H1 (cell line): ENCODE measurements around the gene PI4KB. TPM values are rescaled to one million over a fixed set of nuclear protein-coding genes. Genes with fewer than 3 reads are reported as not detected.

Experiments
- CTCF ChIA-PET: fragments of 300-600 bp; sonication (Branson Sonifier 250); formaldehyde crosslinking; loops from one replicate; lab custom pipeline; 2021; ENCODE audit not compliant: partially characterized antibody; lab: Charles Lee
- POLR2A ChIA-PET: fragments of 300-600 bp; sonication (Branson Sonifier 250); formaldehyde crosslinking; loops from one replicate; lab custom pipeline; 2021; ENCODE audit warnings: inconsistent platforms; ENCODE audit not compliant: partially characterized antibody; lab: Charles Lee
- DNase-seq, 2 experiments: peaks; one replicate each; pipeline versions ENCODE4 v3.0.0 to v3.0.0-alpha.2; 2010 to 2022; ENCODE audit warnings: low spot score in 2 of 2, low read depth in 1 of 2, mixed read lengths in 1 of 2
- FAIRE-seq: peaks from 2 replicates; lab custom pipeline; 2011; peaks lifted over from hg19 to GRCh38; lab: Jason Lieb, UNC
- H2AFZ ChIP-seq: 2 replicates; pipeline ENCODE4 v1.8.1; 2012; ENCODE audit warnings: low read length, inconsistent platforms
- H2AK5ac ChIP-seq: 2 replicates; pipeline ENCODE4 v1.6.1; 2013; ENCODE audit warnings: low read depth, low read length
- H2BK120ac ChIP-seq: replicated peaks from 2 replicates; pipeline ENCODE3; 2013; ENCODE audit warnings: low read depth, low read length, inconsistent platforms
- H2BK12ac ChIP-seq: 2 replicates; pipeline ENCODE4 v1.6.1; 2013; ENCODE audit warnings: low read depth, low read length
- H2BK15ac ChIP-seq: 2 replicates; pipeline ENCODE4 v1.6.1; 2013; ENCODE audit warnings: low read length
- H2BK20ac ChIP-seq: 2 replicates; pipeline ENCODE4 v1.6.1; 2013; ENCODE audit warnings: low read length
- H2BK5ac ChIP-seq: 2 replicates; pipeline ENCODE4 v1.6.1; 2013; ENCODE audit warnings: low read depth, low read length
- H3K14ac ChIP-seq: 2 replicates; pipeline ENCODE4 v1.6.1; 2013; ENCODE audit warnings: inconsistent platforms; ENCODE audit not compliant: insufficient read length
- H3K18ac ChIP-seq: 2 replicates; pipeline ENCODE4 v1.6.1; 2013; ENCODE audit warnings: low read length; ENCODE audit errors: extremely low read depth
- H3K23ac ChIP-seq: 2 replicates; pipeline ENCODE4 v1.6.1; 2013; ENCODE audit warnings: inconsistent platforms; ENCODE audit not compliant: insufficient read length
- H3K23me2 ChIP-seq: 2 replicates; pipeline ENCODE4 v1.6.1; 2013; ENCODE audit warnings: low read depth, low read length
- H3K27ac ChIP-seq: 2 replicates; pipeline ENCODE4 v1.6.1; 2011; ENCODE audit warnings: low read depth, low read length, inconsistent platforms
- H3K27me3 ChIP-seq, 4 experiments: replicated peaks in 1 of 4; 1 replicate in 1 of 4; 2 replicates in 3 of 4; pipeline versions ENCODE4 v1.6.1 to v1.8.1; 2011 to 2013; ENCODE audit warnings: low read length in 3 of 4, mild to moderate bottlenecking in 3 of 4, inconsistent platforms in 2 of 4, mixed read lengths in 2 of 4, moderate library complexity in 1 of 4; ENCODE audit not compliant: control insufficient read depth in 3 of 4, insufficient read depth in 3 of 4; ENCODE audit errors: extremely low read depth in 1 of 4
- H3K36me3 ChIP-seq, 4 experiments: 2 replicates each; pipeline versions ENCODE4 v1.6.1 to v1.8.1; 2011 to 2013; ENCODE audit warnings: mild to moderate bottlenecking in 4 of 4, low read length in 3 of 4, moderate library complexity in 2 of 4, control low read depth in 1 of 4, inconsistent platforms in 1 of 4; ENCODE audit not compliant: insufficient read depth in 4 of 4, control insufficient read depth in 2 of 4
- H3K4ac ChIP-seq: replicated peaks from 2 replicates; pipeline ENCODE3; 2013; ENCODE audit warnings: low read length, low read depth, mixed read lengths, inconsistent platforms; ENCODE audit not compliant: insufficient read length
- H3K4me1 ChIP-seq, 4 experiments: replicated peaks in 1 of 4; 1 replicate in 1 of 4; 2 replicates in 3 of 4; pipeline versions ENCODE4 v1.6.1 to v1.8.1; 2011 to 2013; ENCODE audit warnings: low read length in 3 of 4, inconsistent platforms in 2 of 4, mixed read lengths in 1 of 4; ENCODE audit not compliant: insufficient read depth in 4 of 4, control insufficient read depth in 3 of 4
- H3K4me2 ChIP-seq, 2 experiments: 2 replicates each; pipeline versions ENCODE4 v1.6.1 to v1.8.1; 2011 to 2013; ENCODE audit warnings: low read depth in 2 of 2, low read length in 2 of 2, control low read depth in 1 of 2, inconsistent platforms in 1 of 2, mild to moderate bottlenecking in 1 of 2; ENCODE audit not compliant: insufficient read depth in 1 of 2
- H3K4me3 ChIP-seq, 4 experiments: fragments of 200-600, 300-600 bp in 1 of 4; sonication (generic), shearing (Covaris generic), sonication (Bioruptor Twin) in 1 of 4; 2 replicates each; pipeline versions ENCODE4 v1.5.1 to v1.8.1; 2011 to 2016; ENCODE audit warnings: low read length in 4 of 4, low read depth in 3 of 4, control low read depth in 2 of 4, inconsistent platforms in 2 of 4, mild to moderate bottlenecking in 2 of 4, mixed read lengths in 1 of 4, moderate library complexity in 1 of 4; ENCODE audit not compliant: insufficient read depth in 2 of 4; ENCODE audit errors: extremely low read depth in 1 of 4
- H3K56ac ChIP-seq: replicated peaks from 2 replicates; pipeline ENCODE3; 2013; ENCODE audit warnings: low read depth, mild to moderate bottlenecking, mixed read lengths, low read length, inconsistent platforms; ENCODE audit not compliant: insufficient read length
- H3K79me1 ChIP-seq: 2 replicates; pipeline ENCODE4 v1.6.1; 2013; ENCODE audit warnings: low read depth, low read length, control low read depth
- H3K79me2 ChIP-seq, 2 experiments: 2 replicates each; pipeline versions ENCODE4 v1.6.1 to v1.8.1; 2012 to 2013; ENCODE audit warnings: low read length in 2 of 2, mild to moderate bottlenecking in 2 of 2, inconsistent platforms in 1 of 2; ENCODE audit not compliant: insufficient read depth in 2 of 2, control insufficient read depth in 1 of 2
- H3K9ac ChIP-seq, 4 experiments: replicated peaks in 1 of 4; 1 replicate in 1 of 4; 2 replicates in 3 of 4; pipeline versions ENCODE4 v1.6.1 to v1.8.1; 2011 to 2013; ENCODE audit warnings: low read depth in 3 of 4, low read length in 3 of 4, control low read depth in 2 of 4, mild to moderate bottlenecking in 2 of 4, moderate library complexity in 2 of 4, inconsistent platforms in 1 of 4; ENCODE audit errors: extremely low read depth in 1 of 4
- H3K9me3 ChIP-seq, 2 experiments: 2 replicates each; pipeline versions ENCODE4 v1.6.1 to v1.8.1; 2012 to 2013; ENCODE audit warnings: mild to moderate bottlenecking in 2 of 2, moderate library complexity in 2 of 2, control low read depth in 1 of 2, inconsistent platforms in 1 of 2, low read depth in 1 of 2, low read length in 1 of 2, mixed read lengths in 1 of 2; ENCODE audit not compliant: insufficient read depth in 2 of 2
- H4K20me1 ChIP-seq, 2 experiments: replicated peaks in 1 of 2; 2 replicates each; pipeline versions ENCODE3 to v1.8.1; 2011 to 2013; ENCODE audit warnings: inconsistent platforms in 2 of 2, low read length in 2 of 2, mild to moderate bottlenecking in 1 of 2; ENCODE audit not compliant: insufficient read depth in 2 of 2, control insufficient read depth in 1 of 2
- H4K5ac ChIP-seq: 2 replicates; pipeline ENCODE4 v1.6.1; 2013; ENCODE audit warnings: low read length, low read depth, mixed read lengths, inconsistent platforms; ENCODE audit not compliant: insufficient read length
- H4K8ac ChIP-seq: 2 replicates; pipeline ENCODE4 v1.8.0; 2013; ENCODE audit warnings: mild to moderate bottlenecking, moderate library complexity, low read length, inconsistent platforms; ENCODE audit not compliant: insufficient read depth; ENCODE audit errors: extremely low read depth
- H4K91ac ChIP-seq: replicated peaks from 2 replicates; pipeline ENCODE3; 2013; ENCODE audit warnings: low read length, mixed read lengths, inconsistent platforms; ENCODE audit not compliant: insufficient read length
- CEBPB ChIP-seq: IDR thresholded peaks from 2 replicates; pipeline ENCODE4 v1.6.1; 2012; ENCODE audit warnings: low read depth, low read length
- CTBP2 ChIP-seq: IDR thresholded peaks from 2 replicates; pipeline ENCODE4 v1.7.0; 2011; ENCODE audit warnings: borderline replicate concordance, mild to moderate bottlenecking, moderate library complexity, mixed read lengths, low read length; ENCODE audit not compliant: insufficient read depth, insufficient read length
- HDAC2 ChIP-seq, 2 experiments: fragments of 300-600 bp in 1 of 2; sonication (generic) in 1 of 2; IDR thresholded peaks; 2 replicates each; pipeline ENCODE4 v1.6.1; 2011 to 2012; ENCODE audit warnings: low read depth in 2 of 2, low read length in 2 of 2, mild to moderate bottlenecking in 2 of 2, moderate library complexity in 2 of 2, borderline replicate concordance in 1 of 2, inconsistent platforms in 1 of 2
- RFX5 ChIP-seq: IDR thresholded peaks from 2 replicates; pipeline ENCODE4 v1.6.1; 2011; ENCODE audit warnings: low read depth, low read length, improper control_type of control experiment, borderline replicate concordance
- RXRA ChIP-seq: IDR thresholded peaks from 2 replicates; pipeline ENCODE4 v1.6.1; 2011; ENCODE audit warnings: low read depth, mild to moderate bottlenecking, low read length, moderate library complexity; ENCODE audit not compliant: insufficient read depth
- SP4 ChIP-seq: IDR thresholded peaks from 2 replicates; pipeline ENCODE4 v1.6.1; 2012; ENCODE audit warnings: low read length, inconsistent platforms
- TEAD4 ChIP-seq: IDR thresholded peaks from 2 replicates; pipeline ENCODE4 v1.6.1; 2012; ENCODE audit warnings: low read depth, low read length, inconsistent platforms, mixed read lengths
- WGBS, 2 experiments: shearing (Covaris generic) in 1 of 2; methylation state at CpG; one replicate each; pipeline versions ENCODE4 v1.1.6 to v1.1.7; 2013 to 2015; ENCODE audit warnings: low lambda C conversion rate in 2 of 2, mixed read lengths in 2 of 2, inconsistent platforms in 1 of 2, low coverage in 1 of 2, missing lambda C conversion rate in 1 of 2; ENCODE audit not compliant: insufficient replicate concordance in 2 of 2, insufficient coverage in 1 of 2, insufficient read length in 1 of 2; ENCODE audit errors: extremely low coverage in 1 of 2, missing lambda C conversion rate in 1 of 2; 5-methylcytosine and 5-hydroxymethylcytosine counted together
- polyA plus RNA-seq, 7 experiments: library from polyadenylated mRNA; depleted of rRNA in 3 of 7; stranded (reverse) in 5 of 7; unstranded in 2 of 7; fragments of >200 nt in 5 of 7; fragments of 200-250 nt in 2 of 7; gene quantifications; 1 replicate in 5 of 7; 2 replicates in 1 of 7; 4 replicates in 1 of 7; pipeline versions ENCODE4 v1.2.1 to v1.2.3, GENCODE V29; 2011 to 2013; ENCODE audit warnings: missing spikeins in 2 of 7, mixed read lengths in 2 of 7
- total RNA-seq: library from RNA; stranded (reverse); fragmentation: NEBNext Ultra II Directional; extraction: Animal tissue kit (Norgen Biotek cat#: 25700); gene quantifications from 2 replicates; pipeline ENCODE4 v1.2.1, GENCODE V29; 2021
- TF ChIP-seq, protein P1 (sequence below), 3 experiments: IDR thresholded peaks; 1 replicate in 2 of 3; 2 replicates in 1 of 3; pipeline versions ENCODE4 v1.5.1 to v1.6.1; 2011; ENCODE audit warnings: low read length in 3 of 3, mild to moderate bottlenecking in 3 of 3, inconsistent platforms in 2 of 3, low read depth in 1 of 3, moderate library complexity in 1 of 3; ENCODE audit not compliant: insufficient read depth in 1 of 3; ENCODE audit errors: control extremely low read depth in 1 of 3

Gene PI4KB
- total and polyA plus RNA-seq, 2 of the 8 experiments (the other 6 are each of a cell fraction or from before 2014, with no cell fraction given), result 30.1 to 37.1 TPM

DNA sequence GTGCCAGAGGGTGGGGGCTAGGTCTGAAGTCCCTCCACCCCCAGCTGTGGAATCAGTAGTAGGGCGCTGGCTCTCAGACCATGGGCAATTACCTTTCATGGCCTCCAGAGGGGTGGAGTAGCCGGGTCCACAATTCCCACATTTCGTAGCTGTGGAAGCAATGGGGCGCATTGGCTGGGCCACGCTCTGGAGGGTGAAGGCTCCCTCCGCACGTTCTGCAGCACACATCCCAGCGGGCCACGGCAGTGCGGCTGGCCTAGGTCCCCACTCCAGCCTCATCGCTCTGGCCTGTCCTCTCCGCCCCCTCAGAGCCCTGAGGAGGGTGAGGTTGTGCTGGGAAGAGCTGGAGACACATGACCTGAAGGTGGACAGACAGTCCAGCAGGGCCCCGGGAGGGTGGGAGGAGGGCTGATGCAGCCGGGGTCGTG lies 42.4 kb upstream of the PI4KB start:
- Histone ChIP-seq H2BK20ac (no peak overlapping the region), H3K27me3 (no peaks in the 10 kb centered on the region), H3K4me2 (no peak overlapping the region), H4K91ac (no peak overlapping the region), H3K23ac (no peak overlapping the region), H3K14ac (no peak overlapping the region), H2BK5ac (no peak overlapping the region), H3K79me1 (no peaks in the 10 kb centered on the region), H3K4me3 (no peak overlapping the region), H2BK15ac (no peak overlapping the region), H2BK12ac (no peak overlapping the region), H2AFZ (no peak overlapping the region), H2BK120ac (no peak overlapping the region), H4K5ac (no peak overlapping the region), H2AK5ac (0 out of 2 replicates have a peak overlapping the region, but pooled peaks have one; percentile 65), H3K4ac (no peak overlapping the region), H3K18ac (no peak overlapping the region), H3K56ac (no peak overlapping the region), H3K9ac (no peak overlapping the region), H3K79me2 (no peaks in the 10 kb centered on the region), H4K20me1 (no peaks in the 10 kb centered on the region), H3K23me2 (peaks cover 2% of the 10 kb centered on the region; the same call in 1 of the 2 replicates), H4K8ac (peak overlapping the region; percentile 60), H3K4me1 (peaks cover 0 to 11% (median 8%) of the 10 kb centered on the region in 4 experiments; a peak in 6 of 7 replicates), H3K36me3 (peaks cover 0 to 5% (median 0%) of the 10 kb centered on the region in 4 experiments; a peak in 3 of 8 replicates), H3K9me3 (no peaks in the 10 kb centered on the region), H3K27ac (no peak overlapping the region)
- FAIRE-seq, result no peak
- WGBS, 2 experiments, result 92% methylated on average over 15 of the region's 15 CpGs; no CpG with 5 or more reads in 1 of the 2 experiments
- DNase-seq, result no peak
- CTCF ChIA-PET, result interaction anchor here (0.5 to 2.2 kb wide), 19 partner anchors 10 to 117 kb away, joined by 3 to 12 read pairs (median 5); partner anchors contain the start of gene PSMB4
- TF ChIP-seq, protein P1, sequence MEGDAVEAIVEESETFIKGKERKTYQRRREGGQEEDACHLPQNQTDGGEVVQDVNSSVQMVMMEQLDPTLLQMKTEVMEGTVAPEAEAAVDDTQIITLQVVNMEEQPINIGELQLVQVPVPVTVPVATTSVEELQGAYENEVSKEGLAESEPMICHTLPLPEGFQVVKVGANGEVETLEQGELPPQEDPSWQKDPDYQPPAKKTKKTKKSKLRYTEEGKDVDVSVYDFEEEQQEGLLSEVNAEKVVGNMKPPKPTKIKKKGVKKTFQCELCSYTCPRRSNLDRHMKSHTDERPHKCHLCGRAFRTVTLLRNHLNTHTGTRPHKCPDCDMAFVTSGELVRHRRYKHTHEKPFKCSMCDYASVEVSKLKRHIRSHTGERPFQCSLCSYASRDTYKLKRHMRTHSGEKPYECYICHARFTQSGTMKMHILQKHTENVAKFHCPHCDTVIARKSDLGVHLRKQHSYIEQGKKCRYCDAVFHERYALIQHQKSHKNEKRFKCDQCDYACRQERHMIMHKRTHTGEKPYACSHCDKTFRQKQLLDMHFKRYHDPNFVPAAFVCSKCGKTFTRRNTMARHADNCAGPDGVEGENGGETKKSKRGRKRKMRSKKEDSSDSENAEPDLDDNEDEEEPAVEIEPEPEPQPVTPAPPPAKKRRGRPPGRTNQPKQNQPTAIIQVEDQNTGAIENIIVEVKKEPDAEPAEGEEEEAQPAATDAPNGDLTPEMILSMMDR (IDR thresholded peaks at IDR 0.05; ENCODE audit: control extremely low read depth in 1 of 3, insufficient read depth in 1 of 3, low read depth in 1 of 3, low read length in 3 of 3), result peak in 2 of 3 experiments; percentile 1 to 33; a peak in 2 of 4 replicates
- TF ChIP-seq TEAD4 (no peak), CEBPB (no peak), CTBP2 (no peak), HDAC2 (IDR thresholded peaks at IDR 0.05; ENCODE audit: borderline replicate concordance in 1 of 2, low read depth in 2 of 2, low read length in 2 of 2) (no peak), RXRA (no peak), RFX5 (no peak), SP4 (no peak)
- POLR2A ChIA-PET, result interaction anchor here (0.8 to 2.5 kb wide), 7 partner anchors 10 to 86 kb away, joined by 3 to 14 read pairs (median 6); partner anchors contain the start of genes PSMB4 and RFX5
